Measurements from ENCODE around the gene OR6B2. TPM values are rescaled to one million over a fixed set of nuclear protein-coding genes. Genes with fewer than 3 reads are reported as not detected.

Gene OR6B2
- total RNA-seq, 1 donor from 2014 or later: not detected

DNA sequence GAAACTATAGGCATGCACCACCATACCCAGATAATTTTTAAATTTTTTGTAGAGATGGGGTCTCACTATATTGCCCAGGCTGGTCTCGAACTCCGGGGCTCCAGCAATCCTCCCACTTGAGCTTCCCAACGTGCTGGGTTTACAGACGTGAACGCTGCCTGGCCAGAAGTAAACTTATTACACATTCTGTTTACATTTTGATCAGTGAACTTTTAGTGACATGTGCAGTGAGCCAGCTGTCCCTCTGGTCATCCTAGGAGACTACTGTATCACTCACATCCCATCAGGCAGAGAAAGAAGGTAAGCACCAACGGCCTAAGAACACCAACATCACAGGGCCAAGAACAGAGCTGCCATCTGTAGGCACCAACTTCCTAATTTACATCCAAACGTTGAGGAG, 27.2 kb downstream of the OR6B2 start:
- Mint-ChIP-seq H3K36me3 (ENCODE audit: low read depth) (no peaks in the 10 kb centered on the region), H3K4me1 (no peaks in the 10 kb centered on the region), H3K9me3 (no peaks in the 10 kb centered on the region), H3K4me3 (no peak overlapping the region), H3K27ac (ENCODE audit: unreplicated experiment) (no peak overlapping the region), H3K27me3 (ENCODE audit: low read depth) (no peaks in the 10 kb centered on the region)
- DNase-seq (ENCODE audit: low read depth, low spot score): no peak
- TF ChIP-seq, protein P1, sequence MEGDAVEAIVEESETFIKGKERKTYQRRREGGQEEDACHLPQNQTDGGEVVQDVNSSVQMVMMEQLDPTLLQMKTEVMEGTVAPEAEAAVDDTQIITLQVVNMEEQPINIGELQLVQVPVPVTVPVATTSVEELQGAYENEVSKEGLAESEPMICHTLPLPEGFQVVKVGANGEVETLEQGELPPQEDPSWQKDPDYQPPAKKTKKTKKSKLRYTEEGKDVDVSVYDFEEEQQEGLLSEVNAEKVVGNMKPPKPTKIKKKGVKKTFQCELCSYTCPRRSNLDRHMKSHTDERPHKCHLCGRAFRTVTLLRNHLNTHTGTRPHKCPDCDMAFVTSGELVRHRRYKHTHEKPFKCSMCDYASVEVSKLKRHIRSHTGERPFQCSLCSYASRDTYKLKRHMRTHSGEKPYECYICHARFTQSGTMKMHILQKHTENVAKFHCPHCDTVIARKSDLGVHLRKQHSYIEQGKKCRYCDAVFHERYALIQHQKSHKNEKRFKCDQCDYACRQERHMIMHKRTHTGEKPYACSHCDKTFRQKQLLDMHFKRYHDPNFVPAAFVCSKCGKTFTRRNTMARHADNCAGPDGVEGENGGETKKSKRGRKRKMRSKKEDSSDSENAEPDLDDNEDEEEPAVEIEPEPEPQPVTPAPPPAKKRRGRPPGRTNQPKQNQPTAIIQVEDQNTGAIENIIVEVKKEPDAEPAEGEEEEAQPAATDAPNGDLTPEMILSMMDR (conservative IDR thresholded peaks at IDR 0.05): no peak

DNA sequence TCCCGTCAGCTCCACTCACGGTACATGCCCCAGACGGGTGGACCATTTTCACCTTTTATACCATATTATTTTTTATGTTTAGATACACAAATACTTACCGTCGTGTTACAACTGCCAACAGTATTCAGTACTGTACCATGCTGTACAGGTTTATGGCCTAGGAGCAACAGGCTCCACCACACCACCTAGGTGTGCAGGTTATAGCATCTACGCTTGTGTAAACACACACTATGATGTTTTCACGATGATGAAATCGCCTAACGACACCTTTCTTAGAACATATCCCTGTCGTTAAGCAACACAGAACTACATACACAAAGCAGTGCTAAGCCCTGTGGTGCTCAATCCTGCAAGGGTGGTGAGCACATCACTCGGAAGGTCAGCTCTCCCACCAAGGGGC, 29.6 kb downstream of the OR6B2 start:
- Mint-ChIP-seq H3K27me3 (ENCODE audit: low read depth) (no peaks in the 10 kb centered on the region), H3K27ac (ENCODE audit: unreplicated experiment) (no peak overlapping the region), H3K36me3 (ENCODE audit: low read depth) (no peaks in the 10 kb centered on the region), H3K4me1 (no peaks in the 10 kb centered on the region), H3K4me3 (no peak overlapping the region), H3K9me3 (no peaks in the 10 kb centered on the region)
- TF ChIP-seq, protein P1 (conservative IDR thresholded peaks at IDR 0.05): no peak
- no peak for DNase-seq (ENCODE audit: low read depth, low spot score)

DNA sequence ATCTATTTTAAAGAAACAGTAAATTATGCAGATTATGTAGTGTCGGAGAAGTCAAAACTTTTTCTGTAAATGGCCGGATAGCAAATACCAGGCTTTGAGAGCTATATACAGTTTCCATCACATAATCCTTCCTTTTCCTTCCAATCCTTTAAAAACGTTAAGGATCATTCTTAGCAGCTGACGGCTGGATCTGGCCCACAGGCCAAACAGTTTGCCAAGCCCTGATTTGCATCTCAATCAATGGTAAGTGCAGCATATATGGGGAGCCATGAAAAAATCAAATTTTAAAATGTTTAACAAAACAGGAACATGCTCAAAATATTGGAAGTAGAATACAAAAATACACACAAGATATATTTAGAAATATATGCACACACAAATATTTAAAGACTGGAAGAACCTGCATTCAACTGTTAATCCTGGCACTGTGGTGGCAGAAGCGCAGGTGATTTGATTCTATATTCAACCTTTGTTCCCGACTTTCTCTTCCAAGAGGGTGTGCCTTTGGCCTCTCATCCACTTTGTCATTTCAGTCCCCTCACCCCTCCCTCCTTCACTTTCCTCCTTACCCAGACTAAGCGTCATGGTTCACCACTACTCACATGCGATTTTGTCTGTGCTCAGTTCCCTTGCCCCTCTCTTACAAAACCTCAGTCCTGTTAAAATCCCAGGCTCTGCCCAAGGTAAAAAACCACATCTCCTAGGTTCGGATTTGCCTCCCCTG, 32.4 kb downstream of the OR6B2 start:
- no peak for DNase-seq (ENCODE audit: low read depth, low spot score)
- no peaks in the 10 kb centered on the region for H3K9me3 Mint-ChIP-seq
- H3K36me3 Mint-ChIP-seq (ENCODE audit: low read depth): peaks cover 3% of the 10 kb centered on the region
- no peak overlapping the region for H3K27ac Mint-ChIP-seq (ENCODE audit: unreplicated experiment)
- TF ChIP-seq, protein P1 (conservative IDR thresholded peaks at IDR 0.05): no peak
- no peak overlapping the region for H3K4me3 Mint-ChIP-seq
- no peaks in the 10 kb centered on the region for H3K4me1 Mint-ChIP-seq
- no peaks in the 10 kb centered on the region for H3K27me3 Mint-ChIP-seq (ENCODE audit: low read depth)

DNA sequence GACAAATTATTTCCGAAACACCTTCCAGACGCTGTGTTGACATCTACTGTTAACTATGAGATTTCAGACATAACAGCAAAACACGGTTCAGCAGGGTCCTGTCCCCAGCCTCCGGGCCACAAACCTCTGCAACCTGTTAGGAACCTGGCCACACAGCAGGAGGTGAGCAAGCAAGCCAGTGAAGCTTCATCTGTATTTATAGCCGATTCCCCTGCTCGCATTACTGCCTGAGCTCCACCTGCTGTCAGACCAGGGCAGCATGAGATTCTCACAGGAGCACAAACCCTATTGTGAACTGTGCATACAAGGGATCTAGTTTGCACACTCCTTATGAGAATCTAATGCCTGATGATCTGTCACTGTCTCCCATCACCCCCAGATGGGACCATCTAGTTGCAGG, 36.1 kb downstream of the OR6B2 start:
- Mint-ChIP-seq H3K4me3 (no peak overlapping the region), H3K27ac (ENCODE audit: unreplicated experiment) (no peak overlapping the region), H3K36me3 (ENCODE audit: low read depth) (peaks cover 3% of the 10 kb centered on the region), H3K4me1 (no peaks in the 10 kb centered on the region), H3K9me3 (no peaks in the 10 kb centered on the region), H3K27me3 (ENCODE audit: low read depth) (no peaks in the 10 kb centered on the region)
- TF ChIP-seq, protein P1 (conservative IDR thresholded peaks at IDR 0.05): no peak
- no peak for DNase-seq (ENCODE audit: low read depth, low spot score)

DNA sequence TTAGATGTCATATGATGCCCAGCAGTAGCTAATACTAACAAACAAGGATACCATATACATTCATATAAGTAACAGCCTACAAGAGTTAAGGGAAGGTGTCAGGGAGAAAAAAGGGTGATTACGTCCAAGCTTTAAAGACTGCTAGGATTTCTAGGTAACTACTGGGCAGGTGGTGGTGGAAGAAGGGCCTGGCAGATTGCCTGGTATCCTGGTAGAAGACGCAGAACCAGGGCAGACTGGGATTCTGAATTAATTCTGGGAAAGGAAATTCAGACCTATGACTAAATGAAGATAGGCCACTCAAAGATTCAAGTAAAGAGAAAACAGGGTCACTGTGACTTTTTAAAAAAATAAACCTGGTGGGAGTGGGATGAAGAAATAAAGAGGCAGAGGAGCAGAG, 36.9 kb downstream of the OR6B2 start:
- no peak for DNase-seq (ENCODE audit: low read depth, low spot score)
- Mint-ChIP-seq H3K36me3 (ENCODE audit: low read depth) (peaks cover 6% of the 10 kb centered on the region), H3K4me1 (no peaks in the 10 kb centered on the region), H3K27ac (ENCODE audit: unreplicated experiment) (no peak overlapping the region), H3K9me3 (no peaks in the 10 kb centered on the region), H3K27me3 (ENCODE audit: low read depth) (no peaks in the 10 kb centered on the region), H3K4me3 (no peak overlapping the region)
- TF ChIP-seq, protein P1 (conservative IDR thresholded peaks at IDR 0.05): no peak

Measured in neural crest cell (in vitro differentiated cells).